SK-N-SH (cell line): Measurements from ENCODE around the gene ANKRD13B. TPM values are rescaled to one million over a fixed set of nuclear protein-coding genes. Genes with fewer than 3 reads are reported as not detected.

Source experiments
- CTCF ChIA-PET: fragments of 300-600, 350-600 bp; formaldehyde crosslinking; extraction: SDS; loops from one replicate; lab custom pipeline; 2021; lab: Yijun Ruan, JAX
- POLR2A ChIA-PET: fragments of 350-600 bp; sonication (Branson Sonifier 250); formaldehyde crosslinking; extraction: SDS; loops from one replicate; lab custom pipeline; 2020; ENCODE audit warnings: antibody characterized with exemption, inconsistent platforms; lab: Yijun Ruan, JAX
- DNase-seq: peaks from one replicate; pipeline ENCODE4 v3.0.0; 2012
- H2AFZ ChIP-seq: fragments of 200-600 bp; sonication (generic); 2 replicates; pipeline ENCODE4 v1.8.1; 2016; ENCODE audit warnings: antibody characterized with exemption, mild to moderate bottlenecking, low read depth
- H3F3A ChIP-seq: fragments of 200-600 bp; sonication (generic); replicated peaks from 2 replicates; pipeline ENCODE3; 2016; ENCODE audit warnings: antibody characterized with exemption, mild to moderate bottlenecking; ENCODE audit not compliant: insufficient read depth
- H3K27ac ChIP-seq, 2 experiments: fragments of 200-500 bp in 1 of 2; fragments of 200-600 bp in 1 of 2; sonication (Bioruptor generic) in 1 of 2; sonication (generic), shearing (Covaris generic) in 1 of 2; 2 replicates each; pipeline versions ENCODE4 v1.5.1 to v1.6.1; 2014 to 2016; ENCODE audit warnings: low read depth in 2 of 2, inconsistent platforms in 1 of 2, low read length in 1 of 2, mild to moderate bottlenecking in 1 of 2, mixed read lengths in 1 of 2
- H3K27me3 ChIP-seq: fragments of 200-600 bp; sonication (generic), shearing (Covaris generic); 2 replicates; pipeline ENCODE4 v1.6.1; 2016; ENCODE audit warnings: mixed run types; ENCODE audit not compliant: insufficient read depth
- H3K36me3 ChIP-seq, 2 experiments: fragments of 200-500 bp in 1 of 2; fragments of 200-600 bp in 1 of 2; sonication (Bioruptor generic) in 1 of 2; sonication (generic) in 1 of 2; replicated peaks in 1 of 2; 2 replicates each; pipeline versions ENCODE3 to v1.5.1; 2014 to 2016; ENCODE audit warnings: low read length in 1 of 2, mild to moderate bottlenecking in 1 of 2; ENCODE audit not compliant: insufficient read depth in 2 of 2, control insufficient read depth in 1 of 2
- H3K4me1 ChIP-seq, 2 experiments: fragments of 200-500 bp in 1 of 2; fragments of 200-600 bp in 1 of 2; sonication (Bioruptor generic) in 1 of 2; sonication (generic), shearing (Covaris generic) in 1 of 2; 2 replicates each; pipeline versions ENCODE4 v1.5.1 to v1.6.1; 2014 to 2016; ENCODE audit warnings: low read depth in 1 of 2, low read length in 1 of 2, mixed run types in 1 of 2; ENCODE audit not compliant: insufficient read depth in 2 of 2, control insufficient read depth in 1 of 2
- H3K4me2 ChIP-seq: fragments of 200-600 bp; sonication (generic), shearing (Covaris generic); 2 replicates; pipeline ENCODE4 v1.6.1; 2017; ENCODE audit warnings: mixed run types
- H3K4me3 ChIP-seq, 2 experiments: fragments of 200-500 bp in 1 of 2; fragments of 200-600 bp in 1 of 2; sonication (Bioruptor generic) in 1 of 2; sonication (generic), shearing (Covaris generic) in 1 of 2; 2 replicates each; pipeline versions ENCODE4 v1.5.1 to v1.8.1; 2014 to 2016; ENCODE audit warnings: low read depth in 2 of 2, inconsistent platforms in 1 of 2, low read length in 1 of 2, mild to moderate bottlenecking in 1 of 2, mixed read lengths in 1 of 2, moderate library complexity in 1 of 2
- H3K79me2 ChIP-seq: fragments of 200-600 bp; sonication (generic); 2 replicates; pipeline ENCODE4 v1.8.1; 2017; ENCODE audit warnings: mild to moderate bottlenecking; ENCODE audit not compliant: insufficient read depth
- H3K9ac ChIP-seq: fragments of 200-600 bp; sonication (generic); 2 replicates; pipeline ENCODE4 v1.6.1; 2017; ENCODE audit warnings: mixed run types
- H3K9me2 ChIP-seq: fragments of 200-600 bp; sonication (generic); 2 replicates; pipeline ENCODE4 v1.6.1; 2017; ENCODE audit warnings: mixed run types
- H3K9me3 ChIP-seq: fragments of 200-600 bp; sonication (generic); 2 replicates; pipeline ENCODE4 v1.6.1; 2017; ENCODE audit warnings: mixed run types, mild to moderate bottlenecking, moderate library complexity
- H4K20me1 ChIP-seq: fragments of 200-600 bp; sonication (generic); 2 replicates; pipeline ENCODE4 v1.6.1; 2017; ENCODE audit warnings: mild to moderate bottlenecking, mixed run types; ENCODE audit not compliant: insufficient read depth
- CHD2 ChIP-seq: fragments of 150-350 bp; IDR thresholded peaks from 2 replicates; pipeline ENCODE4 v1.6.1; 2018; ENCODE audit warnings: low read length; ENCODE audit not compliant: partially characterized antibody
- CTCF ChIP-seq: fragments of 200-600 bp; sonication (generic); IDR thresholded peaks from 2 replicates; pipeline ENCODE4 v1.6.1; 2017; ENCODE audit warnings: antibody characterized with exemption, mild to moderate bottlenecking, moderate library complexity
- ELF1 ChIP-seq: IDR thresholded peaks from 2 replicates; pipeline ENCODE4 v1.4.0; 2012
- EZH2phosphoT487 ChIP-seq: fragments of 200-600 bp; sonication (generic); IDR thresholded peaks from 2 replicates; pipeline ENCODE4 v1.6.1; 2017; ENCODE audit warnings: low read depth, mixed run types, mild to moderate bottlenecking, antibody characterized with exemption, moderate library complexity, borderline replicate concordance
- FOSL2 ChIP-seq: IDR thresholded peaks from 2 replicates; pipeline ENCODE4 v1.4.0; 2012; ENCODE audit warnings: low read depth, mild to moderate bottlenecking, moderate library complexity, borderline replicate concordance
- FOXJ3 ChIP-seq: sonication (generic); formaldehyde crosslinking; IDR thresholded peaks from 2 replicates; pipeline ENCODE4 v1.5.1; 2020; ENCODE audit warnings: mild to moderate bottlenecking, missing genetic modification reagents
- IRF3 ChIP-seq: fragments of 150-350 bp; IDR thresholded peaks from 2 replicates; pipeline ENCODE4 v1.6.1; 2016; ENCODE audit warnings: mild to moderate bottlenecking, low read depth, low read length
- JUND ChIP-seq: IDR thresholded peaks from 2 replicates; pipeline ENCODE4 v1.4.0; 2012
- MEF2A ChIP-seq: IDR thresholded peaks from 2 replicates; pipeline ENCODE4 v1.4.0; 2012; ENCODE audit warnings: low read depth, borderline replicate concordance
- MXI1 ChIP-seq: IDR thresholded peaks from 2 replicates; pipeline ENCODE4 v1.6.1; 2012; ENCODE audit warnings: mild to moderate bottlenecking, low read depth, low read length, improper control_type of control experiment
- PBX3 ChIP-seq: IDR thresholded peaks from 2 replicates; pipeline ENCODE4; 2012
- REST ChIP-seq: IDR thresholded peaks from 2 replicates; pipeline ENCODE4 v1.6.1; 2012; ENCODE audit warnings: mild to moderate bottlenecking, low read depth, low read length, moderate library complexity
- RXRA ChIP-seq: IDR thresholded peaks from 2 replicates; pipeline ENCODE4 v1.4.0; 2012; ENCODE audit warnings: low read depth, mild to moderate bottlenecking, borderline replicate concordance
- SIN3A ChIP-seq: IDR thresholded peaks from 2 replicates; pipeline ENCODE4 v1.6.1; 2012; ENCODE audit warnings: low read depth, mild to moderate bottlenecking, low read length, moderate library complexity, borderline replicate concordance
- SMC3 ChIP-seq: IDR thresholded peaks from 2 replicates; pipeline ENCODE4 v1.6.1; 2012; ENCODE audit warnings: low read depth, low read length, improper control_type of control experiment
- USF1 ChIP-seq: IDR thresholded peaks from 2 replicates; pipeline ENCODE4 v1.4.0; 2012; ENCODE audit warnings: low read depth, borderline replicate concordance
- USF2 ChIP-seq: fragments of 150-350 bp; IDR thresholded peaks from 2 replicates; pipeline ENCODE4 v1.6.1; 2017; ENCODE audit warnings: antibody characterized with exemption, low read length, low read depth, borderline replicate concordance
- WGBS: methylation state at CpG from one replicate; pipeline ENCODE4 v1.1.6; 2017; ENCODE audit warnings: low lambda C conversion rate; 5-methylcytosine and 5-hydroxymethylcytosine counted together
- polyA plus RNA-seq, 3 experiments: library from polyadenylated mRNA; depleted of rRNA; stranded (reverse); fragments of >200 nt; gene quantifications; 2 replicates each; pipeline ENCODE4 v1.2.3, GENCODE V29; 2012

Gene ANKRD13B
- polyA plus RNA-seq, 1 of the 3 experiments (the other 2 are of a cell fraction) = 16.1 TPM

GRCh38 chr17:29594519-29595090 lies 1.7 kb downstream of the ANKRD13B start (continued):
- TF ChIP-seq REST = no peak
- TF ChIP-seq USF2 = no peak
- no peak for TF ChIP-seq FOSL2
- no peak for TF ChIP-seq RXRA
- TF ChIP-seq USF1 = no peak

- WGBS = 57% methylated on average over 5 of the region's 7 CpGs
- peaks cover 22% of the 10 kb centered on the region for H3F3A ChIP-seq
- POLR2A ChIA-PET = interaction anchor here (0.9 kb wide), 1 partner anchor 26 kb away, joined by 3 read pairs; no protein-coding TSS in a partner anchor
- CTCF ChIA-PET = interaction anchor here (1.1 to 5.0 kb wide), 8 partner anchors 11 to 226 kb away, joined by 3 to 98 read pairs (median 4); partner anchors contain the start of genes ABHD15 and TP53I13
- H3K9me2 ChIP-seq = no peaks in the 10 kb centered on the region
- H4K20me1 ChIP-seq = peaks cover 4% of the 10 kb centered on the region; the same call in 1 of the 2 replicates
- H3K36me3 ChIP-seq = no peaks in the 10 kb centered on the region
- DNase-seq = no peak
- peaks cover 27 to 63% of the 10 kb centered on the region in 2 experiments for H3K4me1 ChIP-seq
- H3K9me3 ChIP-seq = no peaks in the 10 kb centered on the region
- peaks cover 27% of the 10 kb centered on the region for H3K79me2 ChIP-seq
- H3K27me3 ChIP-seq = no peaks in the 10 kb centered on the region
- no peak overlapping the region for H3K9ac ChIP-seq
- TF ChIP-seq EZH2phosphoT487 = no peak
- TF ChIP-seq CTCF = no peak
- TF ChIP-seq JUND = no peak
- no peak for TF ChIP-seq CHD2
- no peak for TF ChIP-seq IRF3
- TF ChIP-seq SMC3 = no peak
- no peak for TF ChIP-seq ELF1
- TF ChIP-seq FOSL2 = no peak
- TF ChIP-seq MEF2A = no peak
- TF ChIP-seq MXI1 = no peak
- no peak for TF ChIP-seq FOXJ3 (CRISPR knock-in tag)
- TF ChIP-seq SIN3A = no peak
- no peak for TF ChIP-seq PBX3
- peak overlapping the region in 1 of 2 experiments; percentile 91; a peak in 2 of 4 replicates for H3K27ac ChIP-seq
- peak overlapping the region in 1 of 2 experiments; percentile 89; a peak in 1 of 4 replicates for H3K4me3 ChIP-seq
- H3K4me2 ChIP-seq = peak overlapping the region; percentile 93
- no peak overlapping the region for H2AFZ ChIP-seq
These were observed 2.4 kb downstream of the ANKRD13B start for GRCh38 chr17:29595107-29595942.
